ENCODE results near the gene SAMD7. TPM values are rescaled to one million over a fixed set of nuclear protein-coding genes. Genes with fewer than 3 reads are reported as not detected.

SAMD7 gene, protein sequence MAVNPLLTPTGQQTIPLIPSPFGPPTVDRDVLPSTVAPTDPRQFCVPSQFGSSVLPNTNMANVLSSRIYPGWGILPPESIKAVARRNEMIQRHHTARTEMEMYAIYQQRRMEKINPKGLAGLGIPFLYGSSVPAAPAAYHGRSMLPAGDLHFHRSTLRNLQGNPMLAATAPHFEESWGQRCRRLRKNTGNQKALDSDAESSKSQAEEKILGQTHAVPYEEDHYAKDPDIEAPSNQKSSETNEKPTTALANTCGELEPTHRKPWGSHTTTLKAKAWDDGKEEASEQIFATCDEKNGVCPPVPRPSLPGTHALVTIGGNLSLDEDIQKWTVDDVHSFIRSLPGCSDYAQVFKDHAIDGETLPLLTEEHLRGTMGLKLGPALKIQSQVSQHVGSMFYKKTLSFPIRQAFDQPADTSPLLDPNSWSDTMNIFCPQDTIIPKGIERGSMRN
- total RNA-seq (not detected), polyA plus RNA-seq (not detected)
- long read RNA-seq, donor 1: 0 reads
- long read RNA-seq, donor 2: 0 reads
- long read RNA-seq, donor 3: 0 reads

DNA sequence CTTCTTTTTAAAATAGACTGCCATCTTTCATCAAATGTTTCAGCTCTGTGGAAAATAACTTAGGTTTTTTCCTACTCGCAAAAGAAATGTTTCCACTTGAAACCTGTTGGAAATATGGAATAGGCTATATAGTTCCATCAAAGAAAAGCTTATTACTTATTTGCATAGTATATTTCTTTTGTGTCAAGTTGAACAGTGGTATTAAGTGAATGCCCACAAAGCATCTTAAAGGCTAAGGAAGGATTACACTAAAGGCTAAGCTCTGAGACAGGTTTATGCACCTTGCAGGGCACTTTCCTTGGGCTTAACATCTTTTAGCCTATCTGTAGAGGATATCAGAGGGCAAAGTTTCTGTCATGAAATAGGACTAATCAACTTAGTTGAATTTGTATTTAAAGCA is at the start of gene SAMD7:
TSS of gene SAMD7 (plus strand) at position 301 of the 400 bp plus-strand sequence. CDS start 7,927 bp downstream, outside the sequence.
- H3K4me3 ChIP-seq: no peak within 1 kb of the TSS
- intact Hi-C loops (cut with DNase I): no loop called here
- DNase-seq (no peak), ATAC-seq (no peak)
- TF ChIP-seq, protein P1, sequence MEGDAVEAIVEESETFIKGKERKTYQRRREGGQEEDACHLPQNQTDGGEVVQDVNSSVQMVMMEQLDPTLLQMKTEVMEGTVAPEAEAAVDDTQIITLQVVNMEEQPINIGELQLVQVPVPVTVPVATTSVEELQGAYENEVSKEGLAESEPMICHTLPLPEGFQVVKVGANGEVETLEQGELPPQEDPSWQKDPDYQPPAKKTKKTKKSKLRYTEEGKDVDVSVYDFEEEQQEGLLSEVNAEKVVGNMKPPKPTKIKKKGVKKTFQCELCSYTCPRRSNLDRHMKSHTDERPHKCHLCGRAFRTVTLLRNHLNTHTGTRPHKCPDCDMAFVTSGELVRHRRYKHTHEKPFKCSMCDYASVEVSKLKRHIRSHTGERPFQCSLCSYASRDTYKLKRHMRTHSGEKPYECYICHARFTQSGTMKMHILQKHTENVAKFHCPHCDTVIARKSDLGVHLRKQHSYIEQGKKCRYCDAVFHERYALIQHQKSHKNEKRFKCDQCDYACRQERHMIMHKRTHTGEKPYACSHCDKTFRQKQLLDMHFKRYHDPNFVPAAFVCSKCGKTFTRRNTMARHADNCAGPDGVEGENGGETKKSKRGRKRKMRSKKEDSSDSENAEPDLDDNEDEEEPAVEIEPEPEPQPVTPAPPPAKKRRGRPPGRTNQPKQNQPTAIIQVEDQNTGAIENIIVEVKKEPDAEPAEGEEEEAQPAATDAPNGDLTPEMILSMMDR (IDR thresholded peaks at IDR 0.05): no peak
- no peak for TF ChIP-seq POLR2A (IDR thresholded peaks at IDR 0.05)
- no peak within 1 kb of the TSS for H3K27ac ChIP-seq
- WGBS, 4 donors: 92 to 95% (median 94%) methylated on average over 1 of the region's 1 CpG
- H3K9me3 ChIP-seq: no peaks in the 10 kb centered on the region
- no peaks in the 10 kb centered on the region for H3K36me3 ChIP-seq
- H3K27me3 ChIP-seq: no peaks in the 10 kb centered on the region
- peaks cover 0 to 12% (median 0%) of the 10 kb centered on the region in 12 donors for H3K4me1 ChIP-seq

DNA sequence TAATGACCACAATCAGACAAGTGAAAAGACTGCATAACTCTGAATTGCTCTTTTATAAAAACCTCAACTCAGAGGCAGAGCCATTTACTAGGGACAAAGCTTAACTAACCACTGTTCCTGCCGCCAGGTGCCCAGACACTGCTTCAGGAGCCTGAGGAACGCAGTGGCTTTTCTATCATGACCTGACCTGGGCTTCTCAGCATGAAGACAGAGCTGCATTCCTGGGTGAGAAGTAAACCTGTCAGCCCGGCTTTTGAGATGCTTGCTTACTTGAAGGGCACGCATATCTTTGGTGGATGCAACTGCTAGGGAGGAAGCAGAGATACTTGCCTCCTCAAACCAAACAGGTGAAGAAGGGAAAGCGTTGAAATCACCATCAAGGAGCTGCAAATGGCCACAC is 49.5 kb upstream of the SAMD7 start:
- WGBS, 4 donors: 72 to 79% (median 73%) methylated on average over 5 of the region's 5 CpGs
- H3K27ac ChIP-seq: no peak overlapping the region
- TF ChIP-seq, protein P1 (IDR thresholded peaks at IDR 0.05): no peak
- TF ChIP-seq POLR2A (IDR thresholded peaks at IDR 0.05): no peak
- DNase-seq: no peak
- H3K4me1 ChIP-seq: peaks cover 0 to 7% (median 0%) of the 10 kb centered on the region in 12 donors
- no peak for ATAC-seq
- no peak overlapping the region for H3K4me3 ChIP-seq
- intact Hi-C loops (cut with DNase I): loop anchor here in 8 of 10 donors (2.0 to 10.0 kb wide), 10 partner anchors 103 to 550 kb away; partner anchors contain the start of genes SEC62 (in 8 of the 8) and GPR160 (in 1 of the 8)
- no peaks in the 10 kb centered on the region for H3K36me3 ChIP-seq
- H3K9me3 ChIP-seq: no peaks in the 10 kb centered on the region
- H3K27me3 ChIP-seq: peaks cover 0 to 10% (median 0%) of the 10 kb centered on the region in 9 donors

DNA sequence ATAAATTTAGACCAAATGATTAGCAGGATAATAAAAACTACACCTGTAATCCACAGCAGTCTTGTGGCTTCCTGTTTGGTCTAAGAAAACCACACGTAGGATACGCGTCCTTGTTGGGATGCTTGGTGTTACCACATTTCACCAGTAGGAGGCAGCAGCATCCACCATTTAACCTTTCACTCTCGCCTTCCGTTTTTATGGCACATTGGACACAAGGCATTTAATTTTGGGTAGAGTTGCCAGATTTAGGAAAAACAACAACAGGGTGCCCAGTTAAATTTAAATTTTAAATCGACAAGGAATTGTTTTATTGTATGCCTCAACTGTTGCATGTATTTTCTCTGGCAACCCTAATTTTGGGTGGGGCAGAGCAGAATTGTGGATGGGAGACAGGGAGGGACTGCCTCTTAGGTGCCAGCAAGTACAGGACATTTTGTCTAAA is 47.9 kb upstream of the SAMD7 start:
- no peaks in the 10 kb centered on the region for H3K9me3 ChIP-seq
- no peak overlapping the region for H3K4me3 ChIP-seq
- WGBS, 4 donors: 0 to 2% (median 1%) methylated on average over 6 of the region's 6 CpGs
- DNase-seq (peak in 4 of 5 donors; percentile 42 to 57 (median 44)), ATAC-seq (peak; percentile 37 to 81 (median 77))
- peaks cover 0 to 2% (median 0%) of the 10 kb centered on the region in 9 donors for H3K27me3 ChIP-seq
- intact Hi-C loops (cut with DNase I): loop anchor here in 9 of 10 donors (1.0 to 10.0 kb wide), 11 partner anchors 101 to 549 kb away; partner anchors contain the start of genes SEC62 (in 9 of the 9) and GPR160 (in 1 of the 9)
- H3K27ac ChIP-seq: no peak overlapping the region
- H3K36me3 ChIP-seq: no peaks in the 10 kb centered on the region
- H3K4me1 ChIP-seq: peaks cover 0 to 7% (median 0%) of the 10 kb centered on the region in 12 donors
- TF ChIP-seq, protein P1 (IDR thresholded peaks at IDR 0.05): peak; percentile 87 to 96 (median 91)
- no peak for TF ChIP-seq POLR2A (IDR thresholded peaks at IDR 0.05)

DNA sequence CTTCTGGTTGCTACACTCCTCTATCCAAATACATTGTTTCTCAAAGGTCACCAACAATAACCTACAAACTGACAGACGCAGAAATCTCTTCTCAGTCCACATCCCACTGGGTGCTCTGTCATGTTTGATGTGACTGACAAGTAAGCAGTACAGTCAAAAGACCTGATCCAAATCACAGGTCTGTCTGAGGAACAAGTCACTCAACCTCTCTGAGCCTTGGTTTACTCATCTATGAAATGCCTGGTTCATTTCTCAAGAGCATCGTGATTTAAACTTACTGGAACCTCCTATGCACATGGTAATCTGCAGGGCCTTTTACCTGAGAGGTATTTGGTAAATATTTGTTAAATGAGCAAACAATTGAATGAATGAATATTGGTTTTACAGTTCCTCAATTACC is 47.1 kb upstream of the SAMD7 start:
- no peak overlapping the region for H3K27ac ChIP-seq
- peaks cover 0 to 7% (median 0%) of the 10 kb centered on the region in 12 donors for H3K4me1 ChIP-seq
- ATAC-seq (no peak), DNase-seq (no peak)
- no peaks in the 10 kb centered on the region for H3K36me3 ChIP-seq
- H3K27me3 ChIP-seq: no peaks in the 10 kb centered on the region
- H3K9me3 ChIP-seq: no peaks in the 10 kb centered on the region
- 88 to 94% (median 91%) methylated on average over 2 of the region's 2 CpGs for WGBS, 4 donors
- TF ChIP-seq, protein P1 (IDR thresholded peaks at IDR 0.05): no peak
- TF ChIP-seq POLR2A (IDR thresholded peaks at IDR 0.05): no peak
- intact Hi-C loops (cut with DNase I): loop anchor here in 9 of 10 donors (2.0 to 10.0 kb wide), 10 partner anchors 101 to 548 kb away; partner anchors contain the start of genes SEC62 (in 8 of the 9) and GPR160 (in 1 of the 9)
- no peak overlapping the region for H3K4me3 ChIP-seq
